Lung (tissue), 12 donors: ENCODE results near the gene BRWD1. TPM values are rescaled to one million over a fixed set of nuclear protein-coding genes. Genes with fewer than 3 reads are reported as not detected.

Experiments used
- ATAC-seq: fragments of 200-7000 bp; cut with Tn5 transposase; one replicate; pipeline ENCODE4 v1.9.1; 2020; ENCODE audit warnings: moderate number of reproducible peaks; ENCODE audit not compliant: insufficient read depth, low FRiP score
- DNase-seq, 3 donors: peaks; one replicate each; pipeline ENCODE4 v3.0.0-alpha.2; 2013 to 2017
- H3K27ac ChIP-seq, 2 donors: one replicate each; pipeline ENCODE4 v1.5.1; 2013; ENCODE audit warnings: mild to moderate bottlenecking in 2 of 2, moderate library complexity in 2 of 2, control low read depth in 1 of 2, inconsistent platforms in 1 of 2, low read depth in 1 of 2, low read length in 1 of 2
- H3K27me3 ChIP-seq, 3 donors: one replicate each; pipeline ENCODE4 v1.5.1; 2013; ENCODE audit warnings: low read length in 2 of 3; ENCODE audit not compliant: control insufficient read depth in 3 of 3, insufficient read depth in 3 of 3
- H3K36me3 ChIP-seq, 4 donors: one replicate each; pipeline ENCODE4 v1.5.1; 2013; ENCODE audit warnings: low read length in 4 of 4, mild to moderate bottlenecking in 1 of 4, moderate library complexity in 1 of 4; ENCODE audit not compliant: control insufficient read depth in 4 of 4, insufficient read depth in 4 of 4
- H3K4me1 ChIP-seq, 5 donors: one replicate each; pipeline ENCODE4 v1.5.1; 2013; ENCODE audit warnings: low read length in 5 of 5, mild to moderate bottlenecking in 2 of 5, moderate library complexity in 1 of 5; ENCODE audit not compliant: control insufficient read depth in 5 of 5, insufficient read depth in 5 of 5
- H3K4me3 ChIP-seq: one replicate; pipeline ENCODE4 v1.5.1; 2013; ENCODE audit warnings: mild to moderate bottlenecking, control low read depth, moderate library complexity
- H3K9ac ChIP-seq, 2 donors: one replicate each; pipeline ENCODE4 v1.5.1; 2013; ENCODE audit warnings: low read length in 2 of 2, control low read depth in 1 of 2; ENCODE audit not compliant: insufficient read depth in 1 of 2
- H3K9me3 ChIP-seq, 4 donors: one replicate each; pipeline ENCODE4 v1.5.1; 2013; ENCODE audit warnings: low read length in 3 of 4, mild to moderate bottlenecking in 1 of 4, moderate library complexity in 1 of 4; ENCODE audit not compliant: control insufficient read depth in 4 of 4, insufficient read depth in 3 of 4
- CTCF ChIP-seq: IDR thresholded peaks from 2 replicates; pipeline ENCODE4 v1.5.1; 2012; ENCODE audit warnings: mild to moderate bottlenecking; ENCODE audit errors: control extremely low read depth, extremely low read depth
- WGBS, 2 donors: extraction: QIAGEN DNeasy Blood & Tissue Kit; methylation state at CpG; one replicate each; pipeline ENCODE4 v1.1.7; 2013; 5-methylcytosine and 5-hydroxymethylcytosine counted together
- polyA plus RNA-seq, 2 donors: library from polyadenylated mRNA; stranded (reverse); fragments of 200-250 nt; gene quantifications; one replicate each; pipeline ENCODE4 v1.2.1, GENCODE V29; 2013
- total RNA-seq, 2 donors: library from RNA; depleted of rRNA in 1 of 2; stranded (reverse); fragments of >200 nt in 1 of 2; gene quantifications; one replicate each; pipeline ENCODE4 v1.2.1, GENCODE V29; 2014 to 2021
- donor health status: control.
- donor health status: control.
- donor health status: Bipolar disorder and iron deficiency.
- donor health status: healthy.
- donor health status: DM: yes; HTN: yes; CAD: no.

The BRWD1 gene
- total and polyA plus RNA-seq, 4 donors, result 9.5 to 145 (median 20.1) TPM

GRCh38 chr21:39353295-39353694 is 39.9 kb upstream of the BRWD1 start:
- TF ChIP-seq CTCF, result no peak
- Histone ChIP-seq H3K9me3 (no peaks in the 10 kb centered on the region), H3K27ac (no peak overlapping the region), H3K4me3 (no peak overlapping the region), H3K27me3 (no peaks in the 10 kb centered on the region), H3K9ac (no peak overlapping the region), H3K4me1 (peaks cover 0 to 6% (median 0%) of the 10 kb centered on the region in 5 donors), H3K36me3 (no peaks in the 10 kb centered on the region)
- ATAC-seq (no peak), DNase-seq (no peak)
- 76 to 88% methylated on average over 3 of the region's 3 CpGs for WGBS, 2 donors

DNA sequence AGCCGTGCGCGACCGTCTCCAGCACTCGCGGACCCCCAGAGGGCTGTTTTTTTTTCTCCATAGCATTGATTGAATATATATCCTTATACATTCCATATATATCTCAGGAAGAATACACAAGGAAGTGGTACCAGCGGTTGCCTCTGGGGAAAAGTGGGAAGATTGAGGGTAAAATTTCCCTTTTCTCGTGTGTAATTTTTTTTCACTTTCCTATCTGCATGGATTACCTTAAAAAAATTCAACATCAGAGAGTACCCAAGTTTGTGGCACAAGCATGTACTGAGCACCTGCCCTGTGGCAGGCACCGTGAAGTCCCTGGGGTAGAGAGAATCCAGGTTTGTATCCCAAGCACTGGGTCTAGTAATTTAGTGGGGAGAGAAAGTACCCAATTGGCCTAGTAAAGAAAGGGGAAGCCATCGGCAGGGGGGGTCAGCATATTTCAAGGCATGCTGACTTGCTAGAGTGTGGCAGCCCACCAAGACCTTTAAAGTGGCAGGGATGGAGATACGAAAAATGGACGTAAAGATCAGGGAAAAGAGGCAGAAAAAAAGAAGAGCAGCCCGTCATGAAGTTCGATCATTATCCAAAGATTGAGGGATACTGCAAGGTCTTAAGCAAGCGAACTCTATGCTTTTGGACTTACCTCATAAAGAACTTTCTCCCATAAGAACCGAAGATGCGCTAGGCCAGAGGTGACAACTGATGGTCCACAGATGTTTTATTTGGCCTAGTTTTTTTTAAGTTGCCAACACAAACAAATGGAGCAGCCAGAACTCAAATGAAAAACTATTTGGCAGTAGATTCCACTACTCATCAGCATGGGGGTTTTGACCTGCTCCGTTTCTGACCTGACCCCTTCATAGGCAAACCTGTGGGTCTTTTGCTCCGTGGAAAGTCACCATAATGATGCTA is 36.9 kb upstream of the BRWD1 start:
- DNase-seq (peak in 1 of 3 donors; percentile 58), ATAC-seq (no peak)
- H3K27ac ChIP-seq, result peak overlapping the region in 1 of 2 donors; percentile 70
- no peak for TF ChIP-seq CTCF
- peaks cover 0 to 10% (median 2%) of the 10 kb centered on the region in 4 donors for H3K36me3 ChIP-seq
- H3K27me3 ChIP-seq, result no peaks in the 10 kb centered on the region
- H3K9ac ChIP-seq, result peak overlapping the region in 1 of 2 donors; percentile 76
- H3K4me3 ChIP-seq, result no peak overlapping the region
- no peaks in the 10 kb centered on the region for H3K9me3 ChIP-seq
- peaks cover 0 to 30% (median 11%) of the 10 kb centered on the region in 5 donors for H3K4me1 ChIP-seq
- WGBS, 2 donors, result 67 to 79% methylated on average over 19 of the region's 19 CpGs

- TF ChIP-seq CTCF, result no peak
- H3K36me3 ChIP-seq, result peaks cover 0 to 13% (median 3%) of the 10 kb centered on the region in 4 donors
- peak; percentile 97 to 98 (median 98) for DNase-seq
- peak overlapping the region; percentile 45 to 76 for H3K9ac ChIP-seq
- peak overlapping the region; percentile 70 to 86 for H3K27ac ChIP-seq
- peak; percentile 95 for ATAC-seq
- no peaks in the 10 kb centered on the region for H3K27me3 ChIP-seq
- no peaks in the 10 kb centered on the region for H3K9me3 ChIP-seq
- H3K4me3 ChIP-seq, result peak overlapping the region; percentile 45
- peaks cover 0 to 34% (median 15%) of the 10 kb centered on the region in 5 donors for H3K4me1 ChIP-seq
- 4 to 9% methylated on average over 47 to 52 of the region's 56 CpGs for WGBS, 2 donors
These were observed 36.0 kb upstream of the BRWD1 start for GRCh38 chr21:39349211-39350093.
